DOHH2 (cell line): Measurements from ENCODE around the gene PDZRN3.

Experiments used
- CTCF ChIP-seq: fragments of 200-600 bp; sonication (generic); IDR thresholded peaks from one replicate; pipeline ENCODE4 v1.5.1; 2014; ENCODE audit warnings: antibody characterized with exemption, mild to moderate bottlenecking, low read depth, low read length; ENCODE audit not compliant: poor library complexity, severe bottlenecking
- EZH2phosphoT487 ChIP-seq: fragments of 200-600 bp; sonication (generic); IDR thresholded peaks from 2 replicates; pipeline ENCODE4 v1.6.1; 2017; ENCODE audit warnings: borderline replicate concordance, mild to moderate bottlenecking, antibody characterized with exemption, low read length, moderate library complexity, mixed read lengths

GRCh38 chr3:73658227-73658626 lies 33.5 kb upstream of the PDZRN3 start:
- TF ChIP-seq CTCF (no peak), EZH2phosphoT487 (no peak)
